Thyroid gland (tissue), 4 donors: ENCODE data around the gene GTF2F2.

Experiments used
- POLR2A ChIP-seq, 2 donors: fragments of 450-650 bp; IDR thresholded peaks; one replicate each; pipeline ENCODE4 v1.6.1; 2017; ENCODE audit warnings: antibody characterized with exemption in 2 of 2, mild to moderate bottlenecking in 2 of 2, moderate library complexity in 1 of 2
- TF ChIP-seq, protein P1 (sequence below), 6 experiments: fragments of 200-600 bp in 3 of 6; fragments of 450-650 bp in 3 of 6; sonication (generic) in 3 of 6; IDR thresholded peaks; one replicate each; pipeline ENCODE4 v1.5.1; 2016 to 2019; ENCODE audit warnings: antibody characterized with exemption in 6 of 6, mild to moderate bottlenecking in 2 of 6, inconsistent platforms in 1 of 6, moderate library complexity in 1 of 6

DNA sequence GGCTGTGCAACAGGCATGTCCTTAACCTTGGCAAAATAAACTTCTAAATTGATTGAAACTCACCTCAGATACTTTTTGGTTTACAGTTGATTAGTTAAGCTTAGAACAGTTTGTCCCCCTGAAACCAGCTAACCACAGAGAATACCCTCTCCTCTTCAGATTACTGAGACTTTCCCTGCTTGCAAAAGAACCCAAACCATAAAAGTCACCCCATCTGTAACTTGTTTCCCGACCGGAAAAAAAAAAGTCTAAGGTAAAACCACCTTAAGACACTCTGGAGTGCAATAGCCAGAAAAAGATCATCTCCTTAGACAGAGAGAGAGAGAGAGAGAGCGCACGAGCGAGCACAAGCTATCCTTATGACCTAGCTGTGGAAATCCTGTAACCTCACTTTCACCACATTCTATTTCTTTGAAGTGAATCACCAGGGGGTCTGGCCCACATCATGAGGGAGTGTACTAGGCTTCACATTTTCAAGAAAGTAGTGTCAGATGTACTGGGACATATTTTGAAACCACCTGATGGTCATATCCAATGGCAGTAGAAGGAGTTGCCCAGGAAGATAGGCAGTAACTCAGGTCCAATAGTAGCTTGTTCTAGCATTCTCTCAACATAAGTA lies 11.1 kb upstream of the GTF2F2 start:
- TF ChIP-seq, protein P1, sequence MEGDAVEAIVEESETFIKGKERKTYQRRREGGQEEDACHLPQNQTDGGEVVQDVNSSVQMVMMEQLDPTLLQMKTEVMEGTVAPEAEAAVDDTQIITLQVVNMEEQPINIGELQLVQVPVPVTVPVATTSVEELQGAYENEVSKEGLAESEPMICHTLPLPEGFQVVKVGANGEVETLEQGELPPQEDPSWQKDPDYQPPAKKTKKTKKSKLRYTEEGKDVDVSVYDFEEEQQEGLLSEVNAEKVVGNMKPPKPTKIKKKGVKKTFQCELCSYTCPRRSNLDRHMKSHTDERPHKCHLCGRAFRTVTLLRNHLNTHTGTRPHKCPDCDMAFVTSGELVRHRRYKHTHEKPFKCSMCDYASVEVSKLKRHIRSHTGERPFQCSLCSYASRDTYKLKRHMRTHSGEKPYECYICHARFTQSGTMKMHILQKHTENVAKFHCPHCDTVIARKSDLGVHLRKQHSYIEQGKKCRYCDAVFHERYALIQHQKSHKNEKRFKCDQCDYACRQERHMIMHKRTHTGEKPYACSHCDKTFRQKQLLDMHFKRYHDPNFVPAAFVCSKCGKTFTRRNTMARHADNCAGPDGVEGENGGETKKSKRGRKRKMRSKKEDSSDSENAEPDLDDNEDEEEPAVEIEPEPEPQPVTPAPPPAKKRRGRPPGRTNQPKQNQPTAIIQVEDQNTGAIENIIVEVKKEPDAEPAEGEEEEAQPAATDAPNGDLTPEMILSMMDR (IDR thresholded peaks at IDR 0.05) = no peak
- no peak for TF ChIP-seq POLR2A (IDR thresholded peaks at IDR 0.05)
